AG09309 (cell line): ENCODE results near the gene NSUN3.

ENCODE experiments used
- DNase-seq: peaks from one replicate; pipeline ENCODE4 v3.0.0-alpha.2; 2010; ENCODE audit warnings: low read depth
- H3K4me3 ChIP-seq: 2 replicates; pipeline ENCODE4 v1.5.1; 2011; ENCODE audit warnings: mild to moderate bottlenecking, low read depth, low read length, moderate library complexity; ENCODE audit not compliant: control insufficient read depth
- CTCF ChIP-seq: IDR thresholded peaks from 2 replicates; pipeline ENCODE4 v1.5.1; 2011; ENCODE audit warnings: mild to moderate bottlenecking, low read depth, low read length, inconsistent platforms; ENCODE audit not compliant: insufficient read depth, control insufficient read depth; ENCODE audit errors: missing control alignments

Gene NSUN3

GRCh38 chr3:94159062-94159828, 96.4 kb downstream of the NSUN3 start:
- peak; percentile 5 for DNase-seq

GRCh38 chr3:94162700-94163099, 99.8 kb downstream of the NSUN3 start:
- no peak for TF ChIP-seq CTCF
- no peak overlapping the region for H3K4me3 ChIP-seq
- DNase-seq: no peak

More at GRCh38 chr3:94159062-94159828, 96.4 kb downstream of the NSUN3 start:
- no peak for TF ChIP-seq CTCF
- H3K4me3 ChIP-seq: no peak overlapping the region

GRCh38 chr3:94167346-94167745, 104.5 kb downstream of the NSUN3 start:
- no peak for TF ChIP-seq CTCF
- DNase-seq: no peak

GRCh38 chr3:94167796-94168195, 104.9 kb downstream of the NSUN3 start:
- no peak for DNase-seq
- no peak overlapping the region for H3K4me3 ChIP-seq
- no peak for TF ChIP-seq CTCF

More at GRCh38 chr3:94167346-94167745, 104.5 kb downstream of the NSUN3 start:
- H3K4me3 ChIP-seq: no peak overlapping the region

- TF ChIP-seq CTCF: no peak
- no peak for DNase-seq
- H3K4me3 ChIP-seq: no peak overlapping the region
Measured at GRCh38 chr3:94171954-94172353, 109.1 kb downstream of the NSUN3 start.

GRCh38 chr3:94172695-94173310, 109.9 kb downstream of the NSUN3 start:
- TF ChIP-seq CTCF: no peak
- no peak overlapping the region for H3K4me3 ChIP-seq
- DNase-seq: no peak
